T-cell (primary cell): Measurements from ENCODE around the gene SUPT3H. TPM values are rescaled to one million over a fixed set of nuclear protein-coding genes. Genes with fewer than 3 reads are reported as not detected.
"Not testable (repeated sequence)": the region's sequence is repeated elsewhere in the genome, so short reads cannot be mapped to it uniquely, and the experiment has no call there.

Experiments used
- ATAC-seq, 4 experiments: fragments of 200-7000 bp in 3 of 4; fragments of 150-1000 bp in 1 of 4; cut with Tn5 transposase; replicated peaks in 1 of 4; 1 replicate in 3 of 4; 2 replicates in 1 of 4; pipeline ENCODE4 v1.10.0; 2021; ENCODE audit warnings: moderate library complexity in 3 of 4, mild to moderate bottlenecking in 2 of 4, moderate number of reproducible peaks in 1 of 4
- CTCF ChIA-PET, 2 donors: fragments of 300-600 bp; sonication (Branson Sonifier 250); formaldehyde crosslinking; loops; one replicate each; lab custom pipeline; 2022; ENCODE audit warnings: antibody characterized with exemption in 2 of 2; lab: Charles Lee
- POLR2A ChIA-PET, 2 donors: fragments of 300-600 bp; sonication (Branson Sonifier 250); formaldehyde crosslinking; loops; one replicate each; lab custom pipeline; 2022; ENCODE audit warnings: antibody characterized with exemption in 2 of 2; lab: Charles Lee
- DNase-seq, 35 experiments: peaks; one replicate each; pipeline versions ENCODE4 v3.0.0 to v3.0.0-alpha.2; 2013 to 2023
- H3K27ac ChIP-seq: one replicate; pipeline ENCODE4 v1.5.1; 2013; ENCODE audit warnings: low read length
- H3K27me3 ChIP-seq, 2 experiments: replicated peaks in 1 of 2; 1 replicate in 1 of 2; 2 replicates in 1 of 2; pipeline versions ENCODE4 v1.6.1 to v1.7.0; 2013; ENCODE audit warnings: low read length in 1 of 2, mixed read lengths in 1 of 2; ENCODE audit not compliant: control insufficient read depth in 2 of 2, insufficient read depth in 2 of 2; ENCODE audit errors: extremely low read depth in 1 of 2
- H3K36me3 ChIP-seq, 2 donors: 1 replicate in 1 of 2; 2 replicates in 1 of 2; pipeline versions ENCODE4 v1.6.1 to v1.7.0; 2013; ENCODE audit warnings: low read length in 1 of 2; ENCODE audit not compliant: control insufficient read depth in 2 of 2, insufficient read depth in 1 of 2; ENCODE audit errors: extremely low read depth in 1 of 2
- H3K4me1 ChIP-seq, 2 experiments: 1 replicate in 1 of 2; 2 replicates in 1 of 2; pipeline versions ENCODE4 v1.6.1 to v1.7.0; 2013; ENCODE audit warnings: low read length in 2 of 2, mixed read lengths in 1 of 2; ENCODE audit not compliant: insufficient read depth in 2 of 2, control insufficient read depth in 1 of 2; ENCODE audit errors: extremely low read depth in 1 of 2
- H3K4me3 ChIP-seq, 2 donors: 1 replicate in 1 of 2; 2 replicates in 1 of 2; pipeline versions ENCODE4 v1.5.1 to v1.7.0; 2013; ENCODE audit warnings: mild to moderate bottlenecking in 2 of 2, low read length in 1 of 2, moderate library complexity in 1 of 2; ENCODE audit not compliant: control insufficient read depth in 1 of 2; ENCODE audit errors: extremely low read depth in 1 of 2
- H3K9me3 ChIP-seq: 2 replicates; pipeline ENCODE4 v1.7.0; 2013
- H3K27ac Mint-ChIP-seq, 2 donors: one replicate each; pipeline ENCODE4 v1.8.0; 2020 to 2021; ENCODE audit warnings: mild to moderate bottlenecking in 2 of 2, mixed read lengths in 2 of 2
- H3K27me3 Mint-ChIP-seq, 2 donors: one replicate each; pipeline ENCODE4 v1.8.0; 2021 to 2022; ENCODE audit warnings: mixed read lengths in 2 of 2
- H3K36me3 Mint-ChIP-seq: one replicate; pipeline ENCODE4 v1.8.0; 2021; ENCODE audit warnings: mixed read lengths
- H3K4me1 Mint-ChIP-seq, 3 donors: one replicate each; pipeline ENCODE4 v1.8.0; 2020 to 2022; ENCODE audit warnings: mixed read lengths in 3 of 3, mild to moderate bottlenecking in 1 of 3
- H3K4me3 Mint-ChIP-seq, 3 donors: one replicate each; pipeline ENCODE4 v1.8.0; 2020 to 2022; ENCODE audit warnings: mild to moderate bottlenecking in 3 of 3, mixed read lengths in 3 of 3, moderate library complexity in 3 of 3
- H3K9me3 Mint-ChIP-seq, 3 donors: one replicate each; pipeline ENCODE4 v1.8.0; 2020 to 2022; ENCODE audit warnings: mixed read lengths in 3 of 3
- WGBS: methylation state at CpG from one replicate; pipeline ENCODE4 v1.1.5; 2013; ENCODE audit warnings: missing lambda C conversion rate; ENCODE audit not compliant: insufficient coverage; 5-methylcytosine and 5-hydroxymethylcytosine counted together
- total RNA-seq, 35 experiments: library from RNA in 6 of 35; stranded (reverse) in 6 of 35; fragments of 120-200 nt in 1 of 35; gene quantifications; one replicate each; pipeline versions ENCODE4 v1.2.1 to v1.2.4 and lab custom pipeline; 2013 to 2026

SUPT3H gene
- total RNA-seq, 5 donors from 2014 or later (not counting 1 experiment from before 2014, with no cell fraction given): 9.3 to 12.9 (median 10.7) TPM

DNA sequence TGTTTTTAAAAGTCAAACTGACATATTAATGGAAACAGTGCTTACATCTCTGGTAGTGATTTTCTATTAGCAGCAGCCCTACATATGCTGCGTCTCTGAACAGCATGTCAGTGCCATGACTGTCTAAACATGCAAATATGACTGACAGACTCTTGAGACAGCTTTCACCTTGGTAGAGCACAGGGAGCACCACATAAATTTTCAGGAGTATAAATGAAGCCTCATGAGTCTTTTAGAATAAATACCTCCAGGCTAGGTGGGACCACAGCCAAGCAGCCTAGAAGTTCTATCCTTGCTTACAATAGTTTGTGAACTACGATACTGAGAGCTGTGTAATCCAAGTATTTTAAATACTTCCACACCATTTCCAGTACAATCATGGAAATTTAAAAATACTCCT lies 460.3 kb downstream of the SUPT3H start:
- Histone ChIP-seq H3K9me3 (no peaks in the 10 kb centered on the region), H3K27ac (no peak overlapping the region), H3K4me3 (no peak overlapping the region), H3K27me3 (no peaks in the 10 kb centered on the region), H3K36me3 (no peaks in the 10 kb centered on the region), H3K4me1 (peaks cover 0 to 4% of the 10 kb centered on the region in 2 experiments)
- H3K9me3 Mint-ChIP-seq: no peaks in the 10 kb centered on the region
- CTCF ChIA-PET: no interaction called here
- no peaks in the 10 kb centered on the region for H3K27me3 Mint-ChIP-seq
- peaks cover 44% of the 10 kb centered on the region for H3K36me3 Mint-ChIP-seq
- DNase-seq: no peak
- no peak overlapping the region for H3K27ac Mint-ChIP-seq
- POLR2A ChIA-PET: no interaction called here
- H3K4me1 Mint-ChIP-seq: peaks cover 18 to 33% (median 20%) of the 10 kb centered on the region in 3 donors
- ATAC-seq: no peak
- no peak overlapping the region for H3K4me3 Mint-ChIP-seq
- WGBS: 80% methylated on average over 1 of the region's 2 CpGs

DNA sequence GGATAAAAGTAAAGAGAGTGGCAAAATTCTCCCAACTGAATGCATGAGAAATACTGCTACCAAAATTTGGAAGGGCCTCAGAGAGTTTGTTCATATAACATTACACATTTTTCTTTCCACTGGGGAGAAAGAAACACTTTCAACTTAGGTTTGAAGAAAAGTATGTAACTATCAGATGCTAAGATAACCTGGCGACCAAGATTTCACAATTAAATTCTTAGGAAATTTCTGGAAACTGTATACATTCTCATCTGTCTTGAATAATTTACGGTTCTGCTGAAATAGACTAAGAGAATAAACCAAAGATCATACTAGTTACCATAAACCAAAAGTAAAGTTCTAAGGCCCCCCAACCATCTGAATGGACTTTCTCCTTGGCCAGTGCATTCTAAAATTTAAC lies 462.6 kb downstream of the SUPT3H start:
- no peaks in the 10 kb centered on the region for H3K4me1 ChIP-seq
- ATAC-seq (no peak), DNase-seq (no peak)
- H3K27me3 ChIP-seq: no peaks in the 10 kb centered on the region
- Mint-ChIP-seq H3K4me3 (no peak overlapping the region), H3K4me1 (peaks cover under 1 to 12% (median 2%) of the 10 kb centered on the region in 3 donors), H3K27ac (no peak overlapping the region), H3K9me3 (no peaks in the 10 kb centered on the region), H3K36me3 (peaks cover 42% of the 10 kb centered on the region), H3K27me3 (no peaks in the 10 kb centered on the region)
- ChIA-PET POLR2A (no interaction called here), CTCF (no interaction called here)
- H3K36me3 ChIP-seq: peaks cover 0 to 3% of the 10 kb centered on the region in 2 donors
- no CpG with 5 or more reads among the region's 2 CpGs for WGBS
- no peaks in the 10 kb centered on the region for H3K9me3 ChIP-seq
- no peak overlapping the region for H3K27ac ChIP-seq
- no peak overlapping the region for H3K4me3 ChIP-seq

DNA sequence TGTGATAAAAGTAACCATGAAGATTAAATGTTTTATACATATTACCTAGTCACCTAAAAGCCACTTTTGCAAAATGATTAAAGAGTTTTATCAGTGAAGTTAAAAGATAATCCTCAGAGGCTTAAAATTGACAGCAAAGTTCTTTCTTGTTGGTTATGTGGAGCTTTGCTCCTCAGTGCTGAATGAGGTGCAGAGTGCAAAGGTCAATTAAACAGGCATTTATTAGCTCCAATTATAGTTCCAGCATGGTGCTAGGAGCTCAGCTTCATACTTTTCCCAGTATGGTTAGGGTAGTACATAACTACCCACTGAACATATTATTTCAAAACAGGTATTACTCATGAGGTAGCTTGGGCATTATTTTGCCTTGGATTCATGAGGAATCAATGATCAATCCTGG lies 463.6 kb downstream of the SUPT3H start:
- Histone ChIP-seq H3K36me3 (peaks cover 0 to 7% of the 10 kb centered on the region in 2 donors), H3K9me3 (no peaks in the 10 kb centered on the region), H3K27me3 (no peaks in the 10 kb centered on the region), H3K4me1 (no peaks in the 10 kb centered on the region), H3K27ac (no peak overlapping the region), H3K4me3 (no peak overlapping the region)
- peaks cover 41% of the 10 kb centered on the region for H3K36me3 Mint-ChIP-seq
- ChIA-PET CTCF (interaction anchor here in 1 of 2 donors (1.0 kb wide), 1 partner anchor 54 kb away, joined by 3 read pairs; no protein-coding TSS in a partner anchor), POLR2A (no interaction called here)
- H3K27me3 Mint-ChIP-seq: no peaks in the 10 kb centered on the region
- ATAC-seq (no peak), DNase-seq (no peak)
- H3K9me3 Mint-ChIP-seq: no peaks in the 10 kb centered on the region
- no peak overlapping the region for H3K27ac Mint-ChIP-seq
- no peak overlapping the region for H3K4me3 Mint-ChIP-seq
- peaks cover 2 to 8% (median 4%) of the 10 kb centered on the region in 3 donors for H3K4me1 Mint-ChIP-seq

DNA sequence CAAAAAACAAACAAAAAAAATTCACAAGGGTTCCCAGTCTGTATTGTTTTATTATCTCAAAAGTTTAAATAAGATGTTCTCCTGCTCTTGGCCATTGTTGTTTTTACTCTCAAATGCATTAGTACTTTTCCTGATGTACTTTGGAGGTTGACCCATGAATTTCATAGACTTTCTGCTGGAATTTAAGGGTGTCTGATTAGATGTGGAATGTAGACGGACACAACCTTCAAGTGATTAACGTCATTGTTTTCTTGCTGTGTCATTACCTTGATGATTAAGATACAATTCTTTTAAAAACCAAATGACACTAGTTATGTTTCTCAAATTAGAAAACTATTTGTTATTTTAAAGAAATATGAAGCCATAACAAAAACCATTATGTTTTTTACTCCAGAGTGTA lies 471.0 kb downstream of the SUPT3H start:
- Histone ChIP-seq H3K4me3 (no peak overlapping the region), H3K27me3 (no peaks in the 10 kb centered on the region), H3K27ac (no peak overlapping the region), H3K4me1 (no peaks in the 10 kb centered on the region), H3K36me3 (peaks cover 0 to 5% of the 10 kb centered on the region in 2 donors), H3K9me3 (no peaks in the 10 kb centered on the region)
- Mint-ChIP-seq H3K4me1 (peaks cover 6 to 16% (median 15%) of the 10 kb centered on the region in 3 donors), H3K4me3 (no peak overlapping the region), H3K27ac (no peak overlapping the region), H3K36me3 (peaks cover 28% of the 10 kb centered on the region), H3K27me3 (no peaks in the 10 kb centered on the region), H3K9me3 (peaks cover 0 to 15% (median 2%) of the 10 kb centered on the region in 3 donors)
- CTCF ChIA-PET: no interaction called here
- no CpG with 5 or more reads among the region's 2 CpGs for WGBS
- POLR2A ChIA-PET: no interaction called here
- no peak for ATAC-seq
- DNase-seq: no peak

DNA sequence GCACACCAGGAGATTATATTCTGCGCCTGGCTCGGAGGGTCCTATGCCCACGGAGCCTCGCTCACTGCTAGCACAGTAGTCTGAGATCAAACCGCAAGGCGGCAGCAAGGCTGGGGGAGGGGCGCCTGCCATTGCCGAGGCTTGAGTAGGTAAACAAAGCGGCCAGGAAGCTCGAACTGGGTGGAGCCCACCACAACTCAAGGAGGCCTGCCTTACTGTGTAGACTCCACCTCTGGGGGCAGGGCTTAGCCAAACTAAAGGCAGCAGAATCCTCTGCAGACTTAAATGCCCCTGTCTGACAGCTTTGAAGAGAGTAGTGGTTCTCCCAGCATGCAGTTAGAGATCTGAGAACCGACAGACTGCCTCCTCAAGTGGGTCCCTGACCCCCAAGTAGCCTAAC lies 477.4 kb downstream of the SUPT3H start:
- CTCF ChIA-PET, H3K4me1 ChIP-seq, ATAC-seq, POLR2A ChIA-PET, H3K4me3 Mint-ChIP-seq, H3K27me3 ChIP-seq, H3K9me3 ChIP-seq, H3K4me3 ChIP-seq, H3K27ac Mint-ChIP-seq, H3K27ac ChIP-seq, H3K36me3 ChIP-seq, H3K27me3 Mint-ChIP-seq: not testable (repeated sequence)
- H3K36me3 Mint-ChIP-seq: peaks cover 52% of the 10 kb centered on the region
- H3K9me3 Mint-ChIP-seq: peaks cover 2 to 15% (median 3%) of the 10 kb centered on the region in 3 donors
- H3K4me1 Mint-ChIP-seq: peaks cover 9 to 31% (median 23%) of the 10 kb centered on the region in 3 donors
- 67% methylated on average over 6 of the region's 11 CpGs for WGBS
- peak in 3 of 35 experiments; percentile 6 to 14 (median 13) for DNase-seq

DNA sequence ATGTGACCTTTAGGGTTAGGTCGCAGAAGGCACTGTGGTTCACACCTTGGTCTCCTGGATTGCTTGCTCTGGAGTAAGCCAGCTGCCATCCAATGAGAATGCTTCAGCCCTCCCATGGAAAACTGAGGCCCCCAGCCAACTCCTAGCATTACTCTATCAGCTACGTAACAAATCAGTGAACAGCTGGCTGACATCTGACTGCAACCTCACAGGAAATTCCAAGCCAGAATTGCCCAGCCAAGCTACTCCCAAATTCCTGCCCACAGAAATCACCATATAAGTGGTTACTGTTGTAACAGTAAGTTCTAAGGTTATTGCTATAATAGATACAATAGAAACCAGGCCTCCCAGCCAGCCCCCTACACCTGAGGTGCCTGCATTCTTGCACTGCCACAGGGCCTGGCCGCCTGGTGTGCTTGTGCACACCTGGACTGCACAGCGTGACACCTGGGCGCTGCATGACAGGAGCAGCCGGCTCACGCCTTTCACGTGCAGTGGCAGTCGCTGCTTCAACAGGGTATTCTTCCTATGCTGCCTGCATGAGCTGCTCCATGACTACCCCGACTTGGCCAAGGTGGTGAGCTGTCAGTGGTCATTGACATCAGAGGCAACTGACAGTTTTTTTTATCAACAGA lies 479.3 kb downstream of the SUPT3H start:
- POLR2A ChIA-PET: no interaction called here
- Mint-ChIP-seq H3K27ac (no peak overlapping the region), H3K27me3 (no peaks in the 10 kb centered on the region), H3K4me3 (no peak overlapping the region), H3K36me3 (peaks cover 42% of the 10 kb centered on the region), H3K4me1 (peaks cover 9 to 26% (median 23%) of the 10 kb centered on the region in 3 donors), H3K9me3 (peaks cover 2 to 8% (median 3%) of the 10 kb centered on the region in 3 donors)
- Histone ChIP-seq H3K27ac (no peak overlapping the region), H3K4me1 (peaks cover 0 to 3% of the 10 kb centered on the region in 2 experiments), H3K9me3 (no peaks in the 10 kb centered on the region), H3K36me3 (no peaks in the 10 kb centered on the region), H3K27me3 (no peaks in the 10 kb centered on the region), H3K4me3 (no peak overlapping the region)
- CTCF ChIA-PET: no interaction called here
- DNase-seq: no peak
- ATAC-seq: no peak
- 96% methylated on average over 7 of the region's 10 CpGs for WGBS
